ENCODE results near the gene DLG2. TPM values are rescaled to one million over a fixed set of nuclear protein-coding genes. Genes with fewer than 3 reads are reported as not detected.

DLG2 gene
- total RNA-seq, 1 experiment from 2014 or later, result 2.7 TPM

- H3K27me3 ChIP-seq (ENCODE audit: low read length), result no peaks in the 10 kb centered on the region
- H3K9me2 ChIP-seq (replicated peaks; ENCODE audit: insufficient read depth, low read length), result no peaks in the 10 kb centered on the region
- no peak for DNase-seq
- no peak overlapping the region for H3K27ac ChIP-seq (ENCODE audit: low read length)
- H3K4me2 ChIP-seq (ENCODE audit: low read depth, low read length, poor library complexity, severe bottlenecking), result no peak overlapping the region
- no peaks in the 10 kb centered on the region for H4K20me1 ChIP-seq (ENCODE audit: insufficient read depth, low read depth, low read length)
- no peak overlapping the region for H3K9ac ChIP-seq (ENCODE audit: low read length)
- no peaks in the 10 kb centered on the region for H3K79me2 ChIP-seq (ENCODE audit: low read length)
- peaks cover 3% of the 10 kb centered on the region; the same call in 1 of the 2 replicates for H3K4me1 ChIP-seq (ENCODE audit: low read length)
- H2AFZ ChIP-seq (ENCODE audit: low read length), result no peak overlapping the region
- no peaks in the 10 kb centered on the region for H3K9me3 ChIP-seq (ENCODE audit: low read length)
- H3K4me3 ChIP-seq (ENCODE audit: low read length), result no peak overlapping the region
- no peaks in the 10 kb centered on the region for H3K36me3 ChIP-seq (ENCODE audit: insufficient read depth, low read length)
These were observed 1984.0 kb downstream of the DLG2 start for GRCh38 chr11:83643115-83643514.

GRCh38 chr11:83642500-83642899 is 1984.6 kb downstream of the DLG2 start:
- no peaks in the 10 kb centered on the region for H3K79me2 ChIP-seq (ENCODE audit: low read length)

GRCh38 chr11:83641511-83641910 is 1985.6 kb downstream of the DLG2 start:
- no peaks in the 10 kb centered on the region for H3K9me2 ChIP-seq (replicated peaks; ENCODE audit: insufficient read depth, low read length)
- H3K27me3 ChIP-seq (ENCODE audit: low read length), result no peaks in the 10 kb centered on the region
- H3K79me2 ChIP-seq (ENCODE audit: low read length), result no peaks in the 10 kb centered on the region
- H3K9me3 ChIP-seq (ENCODE audit: low read length), result no peaks in the 10 kb centered on the region
- H3K4me2 ChIP-seq (ENCODE audit: low read depth, low read length, poor library complexity, severe bottlenecking), result no peak overlapping the region
- no peak for DNase-seq
- no peaks in the 10 kb centered on the region for H4K20me1 ChIP-seq (ENCODE audit: insufficient read depth, low read depth, low read length)
- peaks cover 3% of the 10 kb centered on the region; the same call in 1 of the 2 replicates for H3K4me1 ChIP-seq (ENCODE audit: low read length)
- H3K36me3 ChIP-seq (ENCODE audit: insufficient read depth, low read length), result no peaks in the 10 kb centered on the region
- H2AFZ ChIP-seq (ENCODE audit: low read length), result no peak overlapping the region
- H3K9ac ChIP-seq (ENCODE audit: low read length), result no peak overlapping the region
- no peak overlapping the region for H3K27ac ChIP-seq (ENCODE audit: low read length)
- H3K4me3 ChIP-seq (ENCODE audit: low read length), result no peak overlapping the region

More at GRCh38 chr11:83642500-83642899, 1984.6 kb downstream of the DLG2 start:
- H3K4me3 ChIP-seq (ENCODE audit: low read length), result no peak overlapping the region
- H3K27ac ChIP-seq (ENCODE audit: low read length), result no peak overlapping the region
- H3K4me1 ChIP-seq (ENCODE audit: low read length), result peaks cover 3% of the 10 kb centered on the region; the same call in 1 of the 2 replicates
- H3K9me3 ChIP-seq (ENCODE audit: low read length), result no peaks in the 10 kb centered on the region
- no peak overlapping the region for H3K4me2 ChIP-seq (ENCODE audit: low read depth, low read length, poor library complexity, severe bottlenecking)
- no peak for DNase-seq
- H2AFZ ChIP-seq (ENCODE audit: low read length), result no peak overlapping the region
- H3K9ac ChIP-seq (ENCODE audit: low read length), result no peak overlapping the region
- H4K20me1 ChIP-seq (ENCODE audit: insufficient read depth, low read depth, low read length), result no peaks in the 10 kb centered on the region
- no peaks in the 10 kb centered on the region for H3K36me3 ChIP-seq (ENCODE audit: insufficient read depth, low read length)
- H3K27me3 ChIP-seq (ENCODE audit: low read length), result no peaks in the 10 kb centered on the region
- H3K9me2 ChIP-seq (replicated peaks; ENCODE audit: insufficient read depth, low read length), result no peaks in the 10 kb centered on the region

- H3K4me3 ChIP-seq (ENCODE audit: low read length), result no peak overlapping the region
- no peaks in the 10 kb centered on the region for H3K79me2 ChIP-seq (ENCODE audit: low read length)
- H4K20me1 ChIP-seq (ENCODE audit: insufficient read depth, low read depth, low read length), result no peaks in the 10 kb centered on the region
- no peak overlapping the region for H3K27ac ChIP-seq (ENCODE audit: low read length)
- peaks cover 3% of the 10 kb centered on the region; the same call in 1 of the 2 replicates for H3K4me1 ChIP-seq (ENCODE audit: low read length)
- H3K36me3 ChIP-seq (ENCODE audit: insufficient read depth, low read length), result no peaks in the 10 kb centered on the region
- no peak overlapping the region for H3K4me2 ChIP-seq (ENCODE audit: low read depth, low read length, poor library complexity, severe bottlenecking)
- H3K27me3 ChIP-seq (ENCODE audit: low read length), result no peaks in the 10 kb centered on the region
- DNase-seq, result no peak
- H3K9me2 ChIP-seq (replicated peaks; ENCODE audit: insufficient read depth, low read length), result no peaks in the 10 kb centered on the region
- H2AFZ ChIP-seq (ENCODE audit: low read length), result no peak overlapping the region
- H3K9me3 ChIP-seq (ENCODE audit: low read length), result no peaks in the 10 kb centered on the region
- no peak overlapping the region for H3K9ac ChIP-seq (ENCODE audit: low read length)
These were observed 1987.0 kb downstream of the DLG2 start for GRCh38 chr11:83639995-83640758.

DNA sequence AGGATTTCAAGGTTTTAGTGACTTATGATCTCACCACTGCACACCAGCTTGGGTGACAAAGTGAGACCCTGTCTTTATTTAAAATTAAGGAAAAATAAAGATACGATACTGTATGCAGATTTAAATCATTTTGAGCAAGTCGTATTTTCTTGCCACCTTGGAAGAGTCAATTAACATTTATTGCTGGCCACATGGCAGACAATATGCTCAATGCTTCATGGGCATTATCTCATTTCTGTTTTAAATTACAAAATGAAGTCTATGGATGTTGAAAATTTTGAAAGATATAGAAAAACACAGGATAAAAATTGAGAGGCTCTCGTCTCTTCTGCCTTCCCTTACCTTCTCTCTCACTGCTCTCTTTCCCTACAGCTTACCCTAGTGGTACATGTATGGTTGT is 1992.0 kb downstream of the DLG2 start:
- Histone ChIP-seq H3K9me2 (replicated peaks; ENCODE audit: insufficient read depth, low read length) (no peaks in the 10 kb centered on the region), H3K36me3 (ENCODE audit: insufficient read depth, low read length) (no peaks in the 10 kb centered on the region), H3K79me2 (ENCODE audit: low read length) (no peaks in the 10 kb centered on the region), H3K4me1 (ENCODE audit: low read length) (no peaks in the 10 kb centered on the region), H3K9ac (ENCODE audit: low read length) (no peak overlapping the region), H3K9me3 (ENCODE audit: low read length) (no peaks in the 10 kb centered on the region), H2AFZ (ENCODE audit: low read length) (no peak overlapping the region), H3K4me2 (ENCODE audit: low read depth, low read length, poor library complexity, severe bottlenecking) (no peak overlapping the region), H3K27ac (ENCODE audit: low read length) (no peak overlapping the region), H3K4me3 (ENCODE audit: low read length) (no peak overlapping the region), H4K20me1 (ENCODE audit: insufficient read depth, low read depth, low read length) (no peaks in the 10 kb centered on the region), H3K27me3 (ENCODE audit: low read length) (no peaks in the 10 kb centered on the region)
- no peak for DNase-seq

DNA sequence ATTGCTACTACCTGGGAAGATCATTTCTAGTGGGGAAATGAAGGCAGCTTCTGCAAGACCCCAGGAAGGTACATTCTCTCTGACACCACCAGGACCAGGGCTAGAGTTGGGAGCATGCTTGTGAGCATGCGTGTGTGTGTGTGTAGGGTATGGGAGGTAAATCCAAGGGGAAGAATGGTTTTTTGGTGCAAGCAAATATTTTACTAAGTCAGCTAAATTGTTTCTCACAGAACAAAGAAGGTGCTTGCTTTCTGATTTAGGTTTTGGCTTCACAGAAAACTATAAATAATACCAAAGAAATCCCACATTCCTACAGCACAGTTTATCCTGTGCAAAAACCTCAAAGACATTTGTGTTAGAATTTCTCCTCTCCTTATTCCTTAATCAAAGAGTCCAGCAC is 1996.9 kb downstream of the DLG2 start:
- no peak for DNase-seq
- H3K4me1 ChIP-seq (ENCODE audit: low read length), result no peaks in the 10 kb centered on the region
- H3K27ac ChIP-seq (ENCODE audit: low read length), result no peak overlapping the region
- no peaks in the 10 kb centered on the region for H3K9me3 ChIP-seq (ENCODE audit: low read length)
- H3K36me3 ChIP-seq (ENCODE audit: insufficient read depth, low read length), result no peaks in the 10 kb centered on the region
- no peak overlapping the region for H3K4me3 ChIP-seq (ENCODE audit: low read length)
- H4K20me1 ChIP-seq (ENCODE audit: insufficient read depth, low read depth, low read length), result no peaks in the 10 kb centered on the region
- H2AFZ ChIP-seq (ENCODE audit: low read length), result no peak overlapping the region
- H3K4me2 ChIP-seq (ENCODE audit: low read depth, low read length, poor library complexity, severe bottlenecking), result no peak overlapping the region
- no peaks in the 10 kb centered on the region for H3K27me3 ChIP-seq (ENCODE audit: low read length)
- H3K79me2 ChIP-seq (ENCODE audit: low read length), result no peaks in the 10 kb centered on the region
- H3K9ac ChIP-seq (ENCODE audit: low read length), result no peak overlapping the region
- H3K9me2 ChIP-seq (replicated peaks; ENCODE audit: insufficient read depth, low read length), result no peaks in the 10 kb centered on the region

- Histone ChIP-seq H2AFZ (ENCODE audit: low read length) (no peak overlapping the region), H3K36me3 (ENCODE audit: insufficient read depth, low read length) (no peaks in the 10 kb centered on the region), H3K4me2 (ENCODE audit: low read depth, low read length, poor library complexity, severe bottlenecking) (no peak overlapping the region), H3K79me2 (ENCODE audit: low read length) (no peaks in the 10 kb centered on the region), H3K4me3 (ENCODE audit: low read length) (no peak overlapping the region), H3K4me1 (ENCODE audit: low read length) (no peaks in the 10 kb centered on the region), H3K9me2 (replicated peaks; ENCODE audit: insufficient read depth, low read length) (no peaks in the 10 kb centered on the region), H3K9me3 (ENCODE audit: low read length) (no peaks in the 10 kb centered on the region), H3K27me3 (ENCODE audit: low read length) (no peaks in the 10 kb centered on the region), H3K9ac (ENCODE audit: low read length) (no peak overlapping the region), H3K27ac (ENCODE audit: low read length) (no peak overlapping the region), H4K20me1 (ENCODE audit: insufficient read depth, low read depth, low read length) (no peaks in the 10 kb centered on the region)
- no peak for DNase-seq
These were observed 1997.4 kb downstream of the DLG2 start for GRCh38 chr11:83629775-83630174.

- Histone ChIP-seq H3K27ac (ENCODE audit: low read length) (no peak overlapping the region), H3K9ac (ENCODE audit: low read length) (no peak overlapping the region), H3K9me3 (ENCODE audit: low read length) (no peaks in the 10 kb centered on the region), H2AFZ (ENCODE audit: low read length) (no peak overlapping the region), H4K20me1 (ENCODE audit: insufficient read depth, low read depth, low read length) (no peaks in the 10 kb centered on the region), H3K79me2 (ENCODE audit: low read length) (no peaks in the 10 kb centered on the region), H3K9me2 (replicated peaks; ENCODE audit: insufficient read depth, low read length) (no peaks in the 10 kb centered on the region), H3K4me2 (ENCODE audit: low read depth, low read length, poor library complexity, severe bottlenecking) (no peak overlapping the region), H3K36me3 (ENCODE audit: insufficient read depth, low read length) (no peaks in the 10 kb centered on the region), H3K27me3 (ENCODE audit: low read length) (no peaks in the 10 kb centered on the region), H3K4me3 (ENCODE audit: low read length) (no peak overlapping the region), H3K4me1 (ENCODE audit: low read length) (no peaks in the 10 kb centered on the region)
- no peak for DNase-seq
These were observed 1998.4 kb downstream of the DLG2 start for GRCh38 chr11:83628622-83629355.

Measured in Karpas-422 (cell line).